CMK (cell line): Measurements from ENCODE around the gene PPP2R3A.

Experiments
- DNase-seq: peaks from one replicate; pipeline ENCODE4 v3.0.0-alpha.2; 2010; ENCODE audit warnings: low read depth

Gene PPP2R3A

GRCh38 chr3:136195258-136196063, 229.9 kb downstream of the PPP2R3A start:
- DNase-seq = peak; percentile 55

GRCh38 chr3:136196064-136196400, 230.5 kb downstream of the PPP2R3A start, which contains the start of gene MSL2:
TSS of gene MSL2 (minus strand) at chr3:136196335. CDS start at chr3:136195113, 1,222 bp downstream.
- DNase-seq = no peak

GRCh38 chr3:136196401-136197158, 231.1 kb downstream of the PPP2R3A start:
- peak; percentile 98 for DNase-seq

- no peak for DNase-seq
These were observed 231.7 kb downstream of the PPP2R3A start for GRCh38 chr3:136197159-136197793.
